GM10847 (cell line): ENCODE measurements around the gene SLX4IP.

Source experiments
- POLR2A ChIP-seq: IDR thresholded peaks from 2 replicates; pipeline ENCODE4 v1.6.1; 2011; ENCODE audit not compliant: insufficient read length; ENCODE audit errors: extremely low read depth

Gene SLX4IP

DNA sequence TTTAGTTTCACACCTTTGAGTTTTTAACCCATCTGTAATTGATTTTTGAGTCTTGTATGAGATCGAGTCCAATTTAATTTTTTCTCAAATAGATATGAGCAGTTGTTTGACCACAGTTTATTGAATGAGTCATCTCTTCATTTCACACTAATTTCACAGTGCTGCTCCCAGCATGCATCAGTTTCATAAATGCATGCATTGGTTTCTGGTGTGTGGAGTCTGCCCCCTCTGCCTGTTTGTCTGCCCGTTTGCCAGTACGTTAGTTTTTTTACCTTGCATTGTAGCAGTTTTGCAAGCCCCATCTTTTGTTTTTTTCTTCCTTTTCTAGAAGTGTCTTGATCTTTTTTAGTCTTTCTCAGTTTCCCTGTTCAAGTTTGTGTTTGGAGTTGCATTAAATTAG lies 11.9 kb downstream of the SLX4IP start:
- no peak for TF ChIP-seq POLR2A

DNA sequence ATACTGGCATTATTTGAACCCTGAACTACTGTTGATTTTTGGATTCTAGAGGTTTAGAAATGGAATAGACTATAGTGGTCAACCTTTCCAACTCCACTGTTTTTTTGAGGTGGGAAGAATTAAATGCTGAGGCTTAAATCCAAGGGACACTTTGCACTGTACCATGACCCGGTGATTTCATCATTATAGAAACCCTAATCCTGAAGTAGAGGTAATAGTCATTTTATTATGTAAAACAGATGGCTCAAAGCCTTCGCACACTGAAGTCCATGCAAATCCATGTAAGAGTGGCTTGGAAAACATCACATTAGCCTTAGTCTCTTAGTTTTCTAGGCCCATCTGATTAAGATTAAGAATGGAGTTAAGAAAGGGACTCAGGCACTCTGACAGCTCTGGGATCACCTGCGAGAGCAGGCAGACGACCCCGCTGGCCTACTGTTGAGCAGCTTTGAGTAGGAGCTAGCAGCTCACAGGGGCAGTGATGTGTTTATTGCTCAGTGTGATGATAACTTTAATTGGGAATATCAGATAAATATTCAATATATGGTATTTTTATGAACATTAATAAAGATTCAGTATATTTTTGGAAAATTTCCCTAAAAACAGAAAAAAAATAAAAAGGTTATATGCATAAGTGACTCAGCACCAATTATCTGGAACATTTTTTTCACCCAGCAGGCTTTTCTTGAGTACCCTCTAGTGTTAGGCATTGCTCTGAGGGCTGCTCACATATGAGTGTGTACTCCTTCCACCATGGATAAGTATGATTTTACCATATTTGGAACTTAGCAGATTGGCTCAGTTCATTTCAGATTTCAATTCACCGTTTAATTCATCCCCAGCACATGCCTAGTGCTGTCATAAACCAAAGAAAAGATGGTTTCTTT lies 13.4 kb downstream of the SLX4IP start:
- TF ChIP-seq POLR2A = no peak

DNA sequence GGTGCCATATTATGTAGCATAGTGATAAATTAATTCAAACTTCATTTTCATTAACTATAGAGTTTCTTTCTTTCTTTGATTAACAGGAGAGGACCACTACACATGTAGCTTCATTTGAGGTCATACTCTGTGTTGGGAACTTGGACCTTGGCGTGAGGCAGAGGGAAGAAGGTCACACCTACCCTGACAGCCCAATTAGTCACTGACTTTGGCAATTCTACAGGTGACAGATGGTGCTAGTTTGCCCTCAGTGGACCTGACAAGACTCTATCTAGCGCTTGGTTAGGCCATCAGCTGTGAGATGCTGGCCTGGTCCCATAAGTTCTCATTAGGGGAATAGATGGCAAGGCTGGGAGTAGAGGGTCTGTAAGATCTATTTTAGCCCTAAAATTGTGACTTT lies 14.2 kb downstream of the SLX4IP start:
- no peak for TF ChIP-seq POLR2A

DNA sequence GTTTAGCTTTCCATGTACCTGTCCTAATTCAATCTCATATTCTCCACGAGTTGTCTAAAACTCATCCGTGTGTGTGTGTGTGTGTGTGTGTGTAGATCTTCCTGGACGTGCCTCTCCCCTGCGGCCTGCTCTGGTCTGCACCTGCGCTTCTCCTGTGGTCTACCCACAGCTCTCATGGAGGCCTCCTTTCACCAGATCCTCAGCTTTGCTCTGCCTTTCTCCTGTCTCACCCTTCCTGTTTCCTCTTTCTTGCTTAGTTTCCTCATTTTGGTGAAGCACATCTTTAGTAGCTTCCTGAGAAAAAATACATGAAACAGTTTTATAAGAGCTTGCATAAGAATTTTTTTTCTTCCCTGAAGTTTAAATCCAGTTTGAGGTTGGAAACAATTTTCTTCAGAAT lies 18.1 kb downstream of the SLX4IP start:
- TF ChIP-seq POLR2A = no peak

DNA sequence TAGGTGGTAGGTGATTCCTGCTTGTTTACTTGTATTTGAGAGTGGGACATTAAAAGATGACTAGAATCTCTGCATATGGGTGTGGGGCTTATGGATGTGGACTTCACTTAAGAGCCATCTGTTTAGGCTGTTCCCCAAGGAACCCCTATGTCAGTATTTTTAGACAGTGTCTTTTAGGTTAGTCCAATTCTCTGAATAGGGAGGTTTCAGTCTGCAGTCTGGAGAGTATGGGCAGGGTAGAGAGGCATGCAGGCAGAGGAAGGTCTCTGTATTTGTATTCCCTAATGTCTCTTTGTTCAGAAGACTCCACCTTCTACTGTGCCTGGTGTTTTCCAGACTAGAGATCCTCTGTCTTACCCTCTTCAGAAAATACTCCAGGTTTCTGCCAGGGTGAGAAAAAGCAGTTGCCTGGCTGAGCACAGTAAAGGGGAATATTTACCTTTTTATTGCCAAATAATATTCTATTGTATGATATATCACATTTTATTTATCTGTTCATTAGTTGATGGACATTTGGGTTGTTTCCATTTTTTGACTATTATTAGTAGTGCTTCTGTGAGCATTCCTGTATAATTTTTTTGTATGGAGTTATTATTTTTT lies 19.1 kb downstream of the SLX4IP start:
- TF ChIP-seq POLR2A = no peak

DNA sequence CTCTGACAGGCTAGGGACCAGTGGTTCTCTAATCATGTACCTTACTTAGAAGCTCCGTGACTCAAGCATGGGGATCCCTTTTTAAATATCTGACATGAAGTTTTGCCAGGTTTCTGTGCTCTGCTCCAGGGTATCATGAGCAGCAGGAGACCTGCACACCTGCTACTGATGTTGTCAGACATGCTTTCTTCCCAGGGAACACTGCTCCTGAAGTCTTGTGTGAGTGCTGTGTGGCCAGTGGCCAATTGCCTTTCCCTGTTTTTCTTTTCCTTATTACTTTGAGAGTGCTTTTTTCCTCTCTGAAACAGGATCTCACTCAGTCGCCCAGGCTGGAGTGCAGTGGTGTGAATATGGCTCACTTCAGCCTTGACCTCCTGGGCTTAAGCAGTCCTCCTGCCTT lies 26.4 kb downstream of the SLX4IP start:
- no peak for TF ChIP-seq POLR2A

DNA sequence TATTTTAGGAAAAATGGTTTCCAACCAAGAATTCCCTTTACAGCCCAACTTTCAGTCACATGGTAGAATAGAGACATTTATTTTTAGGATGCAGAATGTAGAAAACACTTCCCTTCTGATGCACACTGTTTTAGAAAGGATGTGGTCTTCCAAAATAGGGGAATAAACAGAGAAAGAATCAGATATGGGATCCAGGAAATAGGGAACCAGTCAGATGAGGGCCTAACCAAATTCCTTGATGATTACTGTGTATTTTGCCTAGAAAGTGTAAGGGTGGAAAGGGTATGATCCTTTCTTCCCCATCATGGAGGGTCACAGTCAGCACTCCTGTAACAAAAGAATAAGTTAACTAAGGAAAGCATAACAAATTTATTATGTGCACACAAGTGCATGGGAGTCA lies 27.4 kb downstream of the SLX4IP start:
- no peak for TF ChIP-seq POLR2A

DNA sequence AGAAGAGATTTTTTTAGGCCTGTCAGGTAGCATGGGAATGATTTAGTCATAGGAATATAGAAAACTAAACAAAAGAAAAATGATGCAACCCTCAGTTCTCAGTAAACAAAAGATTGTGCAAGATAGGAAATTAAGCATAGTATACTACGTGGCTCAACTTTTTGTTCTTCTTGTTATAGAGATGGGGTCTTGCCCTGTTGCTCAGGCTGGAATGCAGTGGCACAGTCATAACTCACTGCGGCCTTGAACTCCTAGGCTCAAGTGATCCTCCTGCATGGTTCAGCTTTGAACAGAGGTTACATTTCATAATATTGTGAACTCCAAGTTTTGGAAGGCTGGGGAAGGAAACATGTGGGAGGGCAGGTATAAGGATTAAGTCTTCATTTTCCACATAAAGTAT lies 28.5 kb downstream of the SLX4IP start:
- no peak for TF ChIP-seq POLR2A

DNA sequence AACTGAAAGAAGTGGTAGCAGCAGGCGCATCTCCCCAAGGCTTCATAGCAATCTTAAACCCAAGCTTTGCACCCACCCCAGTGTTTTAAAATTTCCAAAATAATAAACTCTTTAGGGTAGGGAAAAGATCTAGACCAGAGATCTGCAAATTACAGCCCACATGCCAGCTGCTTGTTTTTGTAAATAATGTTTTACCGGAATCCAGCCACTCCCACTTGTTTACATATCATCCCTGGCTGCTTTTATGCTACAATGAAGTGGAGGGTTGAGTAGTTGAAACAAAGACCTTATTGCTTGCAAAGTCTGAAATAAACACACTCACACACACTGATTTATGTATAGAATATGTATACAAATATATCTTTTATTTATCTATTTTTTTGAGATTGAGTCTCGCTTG lies 30.0 kb downstream of the SLX4IP start:
- TF ChIP-seq POLR2A = no peak

DNA sequence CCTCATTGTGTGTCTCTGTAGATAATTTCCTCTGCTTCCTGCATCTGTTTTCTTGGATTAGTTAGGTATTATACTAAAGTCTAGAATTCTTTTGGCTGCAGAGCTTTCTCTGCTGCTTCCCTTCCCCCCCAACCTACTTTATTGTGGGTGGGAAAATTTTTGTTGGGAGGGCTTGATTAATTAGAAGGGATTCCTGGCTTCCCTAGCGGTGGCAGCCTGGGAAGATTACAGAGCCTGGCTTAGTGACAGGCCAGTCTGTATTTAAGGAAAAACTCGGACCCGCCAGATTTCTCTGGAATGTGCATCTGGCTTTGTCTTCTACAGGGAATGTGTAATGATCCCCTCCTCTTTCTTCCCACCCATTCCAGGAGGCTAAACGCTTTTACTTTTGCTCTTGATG lies 31.2 kb downstream of the SLX4IP start:
- no peak for TF ChIP-seq POLR2A

DNA sequence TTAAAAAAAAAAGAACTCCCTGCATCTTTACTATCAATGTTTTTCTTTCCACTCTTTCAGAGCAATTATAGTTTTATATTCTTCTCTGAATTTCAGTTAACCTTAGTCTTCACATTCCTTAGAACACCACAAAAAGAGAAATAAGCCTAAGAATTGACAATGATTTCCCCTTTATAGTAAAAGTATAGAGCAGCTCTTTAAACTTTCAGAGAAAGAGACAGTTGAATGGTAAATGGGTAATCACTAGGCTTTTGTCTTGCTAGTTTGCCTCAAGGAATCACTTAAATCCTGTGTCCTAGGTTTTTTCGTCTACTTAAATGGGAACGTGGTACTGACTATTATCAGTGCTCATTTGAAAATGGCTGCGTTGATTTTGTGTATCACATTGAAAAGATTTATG lies 31.8 kb downstream of the SLX4IP start:
- TF ChIP-seq POLR2A = no peak

DNA sequence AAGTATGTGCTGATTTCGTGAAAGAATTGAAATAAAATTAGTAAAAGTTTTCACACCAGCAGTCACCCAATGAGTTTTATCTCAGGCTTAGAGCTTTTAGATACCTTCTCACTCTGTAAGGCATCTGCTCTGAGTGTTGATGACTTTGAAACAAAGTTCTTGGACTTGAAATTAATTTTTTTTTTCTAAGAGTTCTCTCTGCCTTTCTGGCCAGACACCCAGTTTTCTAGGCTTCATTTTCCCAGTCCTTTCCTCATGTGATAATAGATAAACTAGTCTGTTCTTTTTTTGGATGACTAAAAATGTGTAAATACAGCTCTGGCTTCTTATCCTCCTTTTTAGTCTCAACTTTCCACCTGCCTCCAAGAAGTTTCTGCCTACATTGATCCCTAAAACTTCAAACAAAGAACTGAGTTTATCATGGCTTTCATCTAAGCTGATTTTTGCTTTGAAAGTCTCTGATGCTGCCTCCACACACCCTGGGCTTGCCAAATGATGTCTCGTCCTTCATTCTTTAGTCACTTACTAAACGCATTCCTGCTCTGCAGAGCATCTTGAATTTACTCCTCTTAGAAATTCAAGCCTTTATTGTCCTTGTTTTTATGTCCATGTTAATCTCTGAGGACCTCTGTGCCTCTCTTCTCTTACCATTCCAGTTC lies 32.7 kb downstream of the SLX4IP start:
- no peak for TF ChIP-seq POLR2A

DNA sequence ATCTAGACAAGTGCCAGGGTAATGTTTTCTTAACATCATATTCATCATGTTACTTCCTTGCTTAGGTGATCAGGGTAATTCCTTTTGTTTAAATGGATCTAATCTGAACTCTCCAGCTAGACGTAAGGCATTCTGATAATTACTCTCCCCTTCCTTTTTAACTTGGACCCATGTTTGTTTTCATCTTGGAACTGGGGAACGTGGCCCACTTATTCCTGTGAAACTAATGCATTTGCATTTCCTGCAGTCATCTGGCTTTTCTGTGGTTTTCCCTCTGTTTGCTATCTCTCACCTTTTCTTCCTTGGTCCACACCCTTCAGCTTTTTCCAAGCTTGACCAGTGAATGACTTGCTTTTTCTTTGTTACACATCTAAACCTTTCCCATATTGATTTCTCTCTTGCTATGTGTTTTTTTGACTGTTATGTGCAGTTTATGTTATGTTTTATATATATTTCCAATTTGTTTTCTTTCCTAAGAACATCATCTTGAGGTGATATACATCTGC lies 33.3 kb downstream of the SLX4IP start:
- TF ChIP-seq POLR2A = no peak

DNA sequence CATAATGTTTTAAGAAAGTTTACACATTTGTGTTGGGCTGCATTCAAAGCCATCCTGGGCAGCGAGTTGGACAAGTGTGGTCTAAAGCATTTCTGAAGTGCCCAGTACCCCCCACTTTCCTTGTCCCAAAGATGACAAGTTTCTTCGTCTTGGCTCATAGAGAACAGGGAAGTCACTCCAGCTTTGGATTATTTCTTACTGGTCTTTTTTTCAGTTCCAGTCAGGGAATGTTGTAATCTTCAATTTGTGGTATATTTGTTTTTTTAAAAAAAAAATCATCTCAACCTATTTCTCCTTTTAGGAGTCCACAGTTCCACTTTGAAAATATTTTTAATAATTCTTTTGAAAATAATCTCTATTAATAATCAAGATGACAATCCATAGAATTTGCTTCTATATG lies 34.0 kb downstream of the SLX4IP start:
- TF ChIP-seq POLR2A = no peak

DNA sequence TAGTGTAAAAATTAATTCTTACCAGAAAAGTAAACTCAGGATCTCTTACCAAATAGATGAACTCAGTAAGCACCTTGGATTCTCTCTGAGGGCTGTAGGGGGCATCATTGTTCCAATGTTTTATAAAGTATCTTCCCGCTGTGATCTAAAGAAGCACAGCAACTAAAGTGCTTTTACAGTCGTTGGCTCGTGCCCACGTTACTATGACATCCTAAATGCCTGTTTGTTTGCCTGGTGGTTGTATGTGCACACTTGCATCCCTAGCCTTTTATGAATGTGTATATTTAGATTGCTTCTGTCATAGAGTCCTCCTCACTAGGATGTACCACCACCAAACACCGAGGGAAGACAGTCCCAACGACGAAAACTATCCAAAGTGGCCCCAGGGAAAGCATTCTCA lies 34.5 kb downstream of the SLX4IP start:
- no peak for TF ChIP-seq POLR2A

DNA sequence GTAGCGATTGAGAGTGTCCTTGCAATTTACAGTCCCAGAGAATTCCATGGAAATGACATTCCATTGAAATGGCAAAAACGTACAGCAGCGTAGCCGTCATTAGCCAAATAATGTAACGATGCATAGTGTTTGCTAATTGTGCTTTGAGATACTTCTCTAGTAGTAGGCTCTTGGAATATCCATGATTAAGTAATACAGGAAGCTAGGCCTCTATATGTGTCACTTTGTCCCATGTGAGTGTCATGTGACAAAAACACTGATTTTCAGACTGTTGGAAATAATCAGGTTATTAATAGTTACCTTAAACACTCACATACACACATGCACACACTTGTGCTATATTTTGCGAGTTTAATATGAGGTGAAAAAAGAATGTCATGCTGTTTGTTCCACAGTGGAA lies 35.2 kb downstream of the SLX4IP start:
- no peak for TF ChIP-seq POLR2A
